Measurements from ENCODE around the gene SHC1. TPM values are rescaled to one million over a fixed set of nuclear protein-coding genes. Genes with fewer than 3 reads are reported as not detected.

The SHC1 gene
- polyA plus RNA-seq, 3 donors: 26.7 to 70.6 (median 31.5) TPM

DNA sequence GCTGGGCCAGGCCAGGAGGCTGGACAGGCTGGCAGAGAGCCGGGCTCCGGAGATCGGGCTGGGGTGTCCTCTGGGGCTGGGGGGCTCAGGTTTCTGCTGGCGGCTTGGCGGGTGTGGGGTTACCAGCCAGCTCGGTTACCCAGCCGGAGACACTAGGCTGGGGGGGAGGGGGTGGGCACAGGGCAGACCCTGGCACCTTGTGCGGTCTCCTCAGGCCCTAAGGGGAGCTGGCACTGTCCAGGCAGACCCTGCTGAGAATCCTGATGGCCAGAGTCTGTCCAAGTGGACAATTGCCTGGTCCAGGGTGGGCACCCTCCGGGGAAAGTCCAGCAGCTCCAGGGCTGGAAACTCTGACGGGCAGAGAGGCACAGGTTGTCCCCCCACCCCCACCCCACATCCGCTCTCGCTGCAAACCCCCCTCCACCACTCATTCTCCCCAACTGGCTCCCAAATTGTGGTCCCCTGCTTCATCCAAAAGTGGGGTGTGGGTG is 38.7 kb upstream of the SHC1 start:
- no peak for TF ChIP-seq CTCF (IDR thresholded peaks at IDR 0.05)
- Mint-ChIP-seq H3K27me3 (ENCODE audit: low read depth in 3 of 3) (no peaks in the 10 kb centered on the region), H3K4me1 (peaks cover 80% of the 10 kb centered on the region), H3K4me3 (peak overlapping the region; percentile 91 to 98), H3K9me3 (no peaks in the 10 kb centered on the region), H3K27ac (peak overlapping the region; percentile 86 to 96 (median 94)), H3K36me3 (peaks cover 13 to 35% of the 10 kb centered on the region in 2 donors)
- peak overlapping the region; percentile 91 to 99 for H3K27ac ChIP-seq (ENCODE audit: low read depth in 1 of 2, low read length in 2 of 2)
- H3K4me2 ChIP-seq (replicated peaks; ENCODE audit: extremely low read depth, low read length, poor library complexity, severe bottlenecking): peak overlapping the region; percentile 100
- peak overlapping the region; percentile 79 for H3K9ac ChIP-seq (ENCODE audit: insufficient read depth, low read length, poor library complexity, severe bottlenecking)
- peak overlapping the region; percentile 89 to 100 (median 93) for H3K4me3 ChIP-seq (replicated peaks in 1 of 3; ENCODE audit: low read depth in 2 of 3, low read length in 3 of 3)
- WGBS (ENCODE audit: insufficient coverage): 71% methylated on average over 9 of the region's 12 CpGs
- intact Hi-C loops (cut with micrococcal nuclease): loop anchor here (5.0 kb wide), 2 partner anchors 37 to 43 kb away; partner anchors contain the start of genes ADAM15 (in 1 of the 2), CKS1B (in 1 of the 2) and SHC1 (in 1 of the 2)
- DNase-seq: no peak
- no peaks in the 10 kb centered on the region for H3K27me3 ChIP-seq (ENCODE audit: control insufficient read depth in 2 of 2, insufficient read depth in 2 of 2, low read length in 2 of 2)
- peaks cover 86 to 100% of the 10 kb centered on the region in 2 donors for H3K4me1 ChIP-seq (ENCODE audit: control insufficient read depth in 1 of 2, insufficient read depth in 2 of 2, low read length in 2 of 2)
- no peak overlapping the region for H2AFZ ChIP-seq (ENCODE audit: insufficient read depth, low read depth, low read length, poor library complexity, severe bottlenecking)
- H3K36me3 ChIP-seq (replicated peaks in 1 of 2; ENCODE audit: control insufficient read depth in 1 of 2, insufficient read depth in 2 of 2, low read length in 2 of 2): peaks cover 7 to 16% of the 10 kb centered on the region in 2 donors
- peaks cover 100% of the 10 kb centered on the region for H3K79me2 ChIP-seq (ENCODE audit: insufficient read depth, low read length)
- H4K20me1 ChIP-seq (ENCODE audit: insufficient read depth, low read length): peaks cover 69% of the 10 kb centered on the region
- H3K9me3 ChIP-seq (replicated peaks in 1 of 2; ENCODE audit: control insufficient read depth in 1 of 2, insufficient read depth in 1 of 2, low read length in 2 of 2): no peaks in the 10 kb centered on the region

DNA sequence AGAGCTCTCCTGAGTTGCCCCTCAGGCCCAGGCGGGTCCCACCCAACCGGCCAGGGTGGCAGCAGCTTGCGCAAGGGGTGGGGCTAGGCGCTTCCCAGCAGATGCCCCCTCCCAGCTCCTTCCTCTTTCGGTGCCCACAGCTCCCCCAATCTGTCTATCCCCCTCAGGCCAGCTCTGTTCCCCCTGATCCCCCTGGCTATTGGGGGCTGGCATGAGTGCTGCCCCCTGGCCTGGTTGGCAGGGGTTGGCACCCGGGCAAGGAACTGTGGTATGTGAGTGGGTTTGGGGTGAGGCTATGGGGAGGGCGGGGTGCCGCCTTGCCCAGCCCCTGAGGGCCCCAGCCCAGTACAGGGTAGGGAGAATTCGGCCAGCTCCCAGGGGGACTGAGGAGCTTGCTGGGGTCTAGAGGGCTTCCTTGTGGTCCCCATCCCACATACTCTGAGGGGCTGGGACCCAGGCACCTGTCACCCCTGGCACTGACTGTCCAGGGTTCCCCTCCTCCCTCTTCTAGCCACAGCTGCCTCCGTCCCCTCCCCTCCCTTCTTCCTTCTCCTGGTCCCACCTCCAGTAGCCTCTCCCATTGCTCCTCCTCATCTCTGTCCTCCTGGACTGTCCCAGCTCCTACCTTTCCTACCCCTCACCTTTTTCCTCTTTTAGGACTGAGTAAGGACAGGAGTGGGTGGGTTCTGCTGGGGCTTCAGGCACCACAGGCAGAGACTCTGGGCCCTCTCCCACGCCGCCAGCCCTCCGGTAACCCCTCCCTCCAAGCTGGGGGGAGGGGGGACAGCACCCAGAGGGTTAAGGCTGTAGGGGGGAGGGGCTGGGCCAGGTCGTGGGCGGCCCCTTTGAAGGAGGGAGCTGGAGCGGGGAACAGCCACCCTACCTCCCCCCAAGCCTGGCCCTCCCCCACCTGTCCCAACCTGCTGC is 37.7 kb upstream of the SHC1 start:
- Histone ChIP-seq H3K4me1 (ENCODE audit: control insufficient read depth in 1 of 2, insufficient read depth in 2 of 2, low read length in 2 of 2) (peaks cover 79 to 93% of the 10 kb centered on the region in 2 donors), H4K20me1 (ENCODE audit: insufficient read depth, low read length) (peaks cover 60% of the 10 kb centered on the region), H3K9ac (ENCODE audit: insufficient read depth, low read length, poor library complexity, severe bottlenecking) (peak overlapping the region; percentile 79), H3K79me2 (ENCODE audit: insufficient read depth, low read length) (peaks cover 100% of the 10 kb centered on the region), H2AFZ (ENCODE audit: insufficient read depth, low read depth, low read length, poor library complexity, severe bottlenecking) (no peak overlapping the region), H3K4me2 (replicated peaks; ENCODE audit: extremely low read depth, low read length, poor library complexity, severe bottlenecking) (peak overlapping the region; percentile 100), H3K9me3 (replicated peaks in 1 of 2; ENCODE audit: control insufficient read depth in 1 of 2, insufficient read depth in 1 of 2, low read length in 2 of 2) (no peaks in the 10 kb centered on the region), H3K36me3 (replicated peaks in 1 of 2; ENCODE audit: control insufficient read depth in 1 of 2, insufficient read depth in 2 of 2, low read length in 2 of 2) (peaks cover 0 to 8% of the 10 kb centered on the region in 2 donors), H3K4me3 (replicated peaks in 1 of 3; ENCODE audit: low read depth in 2 of 3, low read length in 3 of 3) (peak overlapping the region; percentile 89 to 100 (median 93)), H3K27me3 (ENCODE audit: control insufficient read depth in 2 of 2, insufficient read depth in 2 of 2, low read length in 2 of 2) (no peaks in the 10 kb centered on the region), H3K27ac (ENCODE audit: low read depth in 1 of 2, low read length in 2 of 2) (peak overlapping the region; percentile 91 to 99)
- H3K27me3 Mint-ChIP-seq (ENCODE audit: low read depth in 3 of 3): no peaks in the 10 kb centered on the region
- no peak for TF ChIP-seq CTCF (IDR thresholded peaks at IDR 0.05)
- peaks cover 8 to 27% of the 10 kb centered on the region in 2 donors for H3K36me3 Mint-ChIP-seq
- H3K27ac Mint-ChIP-seq: peak overlapping the region; percentile 77 to 100 (median 94)
- no peaks in the 10 kb centered on the region for H3K9me3 Mint-ChIP-seq
- intact Hi-C loops (cut with micrococcal nuclease): loop anchor here (5.0 kb wide), 2 partner anchors 36 to 44 kb away; partner anchors contain the start of genes ADAM15 (in 1 of the 2), CKS1B (in 1 of the 2) and SHC1 (in 1 of the 2)
- peaks cover 74% of the 10 kb centered on the region for H3K4me1 Mint-ChIP-seq
- peak in 2 of 3 donors; percentile 54 to 58 for DNase-seq
- peak overlapping the region; percentile 91 to 98 for H3K4me3 Mint-ChIP-seq
- WGBS (ENCODE audit: insufficient coverage): 4% methylated on average over 5 of the region's 16 CpGs

Data from CD14-positive monocyte (primary cell).